ENCODE measurements around the gene ADIPOQ. TPM values are rescaled to one million over a fixed set of nuclear protein-coding genes. Genes with fewer than 3 reads are reported as not detected.

Gene ADIPOQ
- polyA plus RNA-seq, 3 donors = not detected

GRCh38 chr3:186843039-186843432 is 526 bp downstream of the ADIPOQ start:
- Histone ChIP-seq H3K4me1 (ENCODE audit: control insufficient read depth in 1 of 2, insufficient read depth in 2 of 2, low read length in 2 of 2) (peaks cover 5 to 6% of the 10 kb centered on the region in 2 donors), H3K9ac (ENCODE audit: insufficient read depth, low read length, poor library complexity, severe bottlenecking) (no peak overlapping the region), H3K36me3 (replicated peaks in 1 of 2; ENCODE audit: control insufficient read depth in 1 of 2, insufficient read depth in 2 of 2, low read length in 2 of 2) (no peaks in the 10 kb centered on the region), H2AFZ (ENCODE audit: insufficient read depth, low read depth, low read length, poor library complexity, severe bottlenecking) (no peak overlapping the region), H3K27me3 (ENCODE audit: control insufficient read depth in 2 of 2, insufficient read depth in 2 of 2, low read length in 2 of 2) (no peaks in the 10 kb centered on the region), H3K9me3 (replicated peaks in 1 of 2; ENCODE audit: control insufficient read depth in 1 of 2, insufficient read depth in 1 of 2, low read length in 2 of 2) (no peaks in the 10 kb centered on the region), H3K4me3 (replicated peaks in 1 of 3; ENCODE audit: low read depth in 2 of 3, low read length in 3 of 3) (no peak overlapping the region), H3K27ac (ENCODE audit: low read depth in 1 of 2, low read length in 2 of 2) (no peak overlapping the region), H3K79me2 (ENCODE audit: insufficient read depth, low read length) (no peaks in the 10 kb centered on the region), H4K20me1 (ENCODE audit: insufficient read depth, low read length) (no peaks in the 10 kb centered on the region), H3K4me2 (replicated peaks; ENCODE audit: extremely low read depth, low read length, poor library complexity, severe bottlenecking) (no peak overlapping the region)
- H3K4me3 Mint-ChIP-seq = no peak overlapping the region
- peaks cover 0 to 4% (median 2%) of the 10 kb centered on the region in 3 donors for H3K27me3 Mint-ChIP-seq (ENCODE audit: low read depth in 3 of 3)
- WGBS (ENCODE audit: insufficient coverage) = 88% methylated on average over 1 of the region's 3 CpGs
- peaks cover 6% of the 10 kb centered on the region for H3K4me1 Mint-ChIP-seq
- no peak for DNase-seq
- H3K36me3 Mint-ChIP-seq = no peaks in the 10 kb centered on the region
- intact Hi-C loops (cut with micrococcal nuclease) = no loop called here
- H3K9me3 Mint-ChIP-seq = peaks cover 0 to 2% (median 0%) of the 10 kb centered on the region in 7 donors
- TF ChIP-seq CTCF (IDR thresholded peaks at IDR 0.05) = no peak
- H3K27ac Mint-ChIP-seq = no peak overlapping the region

GRCh38 chr3:186844908-186845307 is 2.4 kb downstream of the ADIPOQ start:
- WGBS (ENCODE audit: insufficient coverage) = 88% methylated on average over 10 of the region's 11 CpGs

More at GRCh38 chr3:186844908-186845307, 2.4 kb downstream of the ADIPOQ start:
- H3K27me3 ChIP-seq (ENCODE audit: control insufficient read depth in 2 of 2, insufficient read depth in 2 of 2, low read length in 2 of 2) = no peaks in the 10 kb centered on the region
- peaks cover 6% of the 10 kb centered on the region for H3K4me1 Mint-ChIP-seq
- no peak overlapping the region for H3K4me3 ChIP-seq (replicated peaks in 1 of 3; ENCODE audit: low read depth in 2 of 3, low read length in 3 of 3)
- peaks cover 0 to 5% (median 2%) of the 10 kb centered on the region in 3 donors for H3K27me3 Mint-ChIP-seq (ENCODE audit: low read depth in 3 of 3)
- H3K27ac Mint-ChIP-seq = no peak overlapping the region
- intact Hi-C loops (cut with micrococcal nuclease) = no loop called here
- H3K9me3 ChIP-seq (replicated peaks in 1 of 2; ENCODE audit: control insufficient read depth in 1 of 2, insufficient read depth in 1 of 2, low read length in 2 of 2) = no peaks in the 10 kb centered on the region
- no peak overlapping the region for H3K27ac ChIP-seq (ENCODE audit: low read depth in 1 of 2, low read length in 2 of 2)
- no peaks in the 10 kb centered on the region for H3K79me2 ChIP-seq (ENCODE audit: insufficient read depth, low read length)
- H3K9me3 Mint-ChIP-seq = peaks cover 0 to 2% (median 0%) of the 10 kb centered on the region in 7 donors
- H3K36me3 ChIP-seq (replicated peaks in 1 of 2; ENCODE audit: control insufficient read depth in 1 of 2, insufficient read depth in 2 of 2, low read length in 2 of 2) = no peaks in the 10 kb centered on the region
- no peaks in the 10 kb centered on the region for H3K36me3 Mint-ChIP-seq
- no peak overlapping the region for H2AFZ ChIP-seq (ENCODE audit: insufficient read depth, low read depth, low read length, poor library complexity, severe bottlenecking)
- no peak overlapping the region for H3K4me2 ChIP-seq (replicated peaks; ENCODE audit: extremely low read depth, low read length, poor library complexity, severe bottlenecking)
- TF ChIP-seq CTCF (IDR thresholded peaks at IDR 0.05) = no peak
- H3K4me3 Mint-ChIP-seq = no peak overlapping the region
- DNase-seq = no peak
- H3K9ac ChIP-seq (ENCODE audit: insufficient read depth, low read length, poor library complexity, severe bottlenecking) = no peak overlapping the region
- no peaks in the 10 kb centered on the region for H4K20me1 ChIP-seq (ENCODE audit: insufficient read depth, low read length)
- peaks cover 5 to 6% of the 10 kb centered on the region in 2 donors for H3K4me1 ChIP-seq (ENCODE audit: control insufficient read depth in 1 of 2, insufficient read depth in 2 of 2, low read length in 2 of 2)
